IMR-90 (cell line): Measurements from ENCODE around the gene KCNN3. TPM values are rescaled to one million over a fixed set of nuclear protein-coding genes. Genes with fewer than 3 reads are reported as not detected.

Experiments used
- ATAC-seq: fragments of 200-7000 bp; cut with Tn5 transposase; 2 replicates; pipeline ENCODE4 v1.9.1; 2020; ENCODE audit warnings: low read depth, mild to moderate bottlenecking, moderate library complexity
- BruUV-seq: library from RNA; stranded (reverse); fragments of 400-500 nt; replicated peaks from 2 replicates; lab custom pipeline; 2021; lab: Mats Ljungman, UMichigan
- CTCF ChIA-PET: fragments of 300-600 bp; formaldehyde crosslinking; extraction: SDS; loops from one replicate; lab custom pipeline; 2021; ENCODE audit warnings: antibody characterized with exemption; lab: Yijun Ruan, JAX
- POLR2A ChIA-PET: fragments of 300-600 bp; sonication (Branson Sonifier 250); formaldehyde crosslinking; loops from one replicate; lab custom pipeline; 2022; ENCODE audit warnings: antibody characterized with exemption; ENCODE audit not compliant: unreplicated experiment; lab: Charles Lee
- DNase-seq: peaks from one replicate; pipeline ENCODE4 v3.0.0; 2013
- H2AFZ ChIP-seq: replicated peaks from 2 replicates; pipeline ENCODE3; 2013; ENCODE audit warnings: low read length, mild to moderate bottlenecking; ENCODE audit not compliant: poor library complexity
- H2AK5ac ChIP-seq: 2 replicates; pipeline ENCODE4 v1.6.1; 2013; ENCODE audit warnings: low read depth, low read length, inconsistent platforms
- H2AK9ac ChIP-seq: replicated peaks from 2 replicates; pipeline ENCODE3; 2013; ENCODE audit warnings: mild to moderate bottlenecking, low read depth, low read length, moderate library complexity; ENCODE audit not compliant: poor library complexity
- H2BK120ac ChIP-seq: 2 replicates; pipeline ENCODE4 v1.6.1; 2013; ENCODE audit warnings: low read depth, low read length, inconsistent platforms
- H2BK15ac ChIP-seq: 3 replicates; pipeline ENCODE4 v1.6.1; 2013; ENCODE audit warnings: low read depth, low read length, inconsistent platforms
- H2BK20ac ChIP-seq: 2 replicates; pipeline ENCODE4 v1.6.1; 2013; ENCODE audit warnings: low read depth, mild to moderate bottlenecking, inconsistent platforms, low read length, moderate library complexity
- H2BK5ac ChIP-seq: 2 replicates; pipeline ENCODE4 v1.6.1; 2013; ENCODE audit warnings: mild to moderate bottlenecking, low read depth, low read length, inconsistent platforms; ENCODE audit not compliant: poor library complexity, severe bottlenecking
- H3K14ac ChIP-seq: replicated peaks from 2 replicates; pipeline ENCODE4 v1.6.1; 2013; ENCODE audit warnings: low read depth, low read length, inconsistent platforms
- H3K18ac ChIP-seq: 2 replicates; pipeline ENCODE4 v1.6.1; 2013; ENCODE audit warnings: low read depth, low read length, control low read depth
- H3K23ac ChIP-seq: 2 replicates; pipeline ENCODE4 v1.6.1; 2013; ENCODE audit warnings: low read depth, low read length, inconsistent platforms
- H3K27ac ChIP-seq: 2 replicates; pipeline ENCODE4 v1.5.1; 2013; ENCODE audit warnings: mild to moderate bottlenecking, control low read depth, low read length; ENCODE audit not compliant: insufficient read depth
- H3K27me3 ChIP-seq: 2 replicates; pipeline ENCODE4 v1.6.1; 2013; ENCODE audit warnings: low read length; ENCODE audit not compliant: control insufficient read depth, insufficient read depth
- H3K36me3 ChIP-seq: 2 replicates; pipeline ENCODE4 v1.6.1; 2013; ENCODE audit warnings: low read length, mixed read lengths; ENCODE audit not compliant: control insufficient read depth, insufficient read depth
- H3K4ac ChIP-seq: 2 replicates; pipeline ENCODE4 v1.6.1; 2013; ENCODE audit warnings: low read depth, low read length, inconsistent platforms
- H3K4me1 ChIP-seq: 2 replicates; pipeline ENCODE4 v1.6.1; 2013; ENCODE audit warnings: low read length, mixed read lengths; ENCODE audit not compliant: control insufficient read depth, insufficient read depth
- H3K4me2 ChIP-seq: 2 replicates; pipeline ENCODE4 v1.6.1; 2013; ENCODE audit warnings: low read depth, mild to moderate bottlenecking, control low read depth, low read length, moderate library complexity
- H3K4me3 ChIP-seq: 2 replicates; pipeline ENCODE4 v1.5.1; 2013; ENCODE audit warnings: low read depth, mild to moderate bottlenecking, control low read depth, low read length, moderate library complexity; ENCODE audit not compliant: insufficient read depth
- H3K56ac ChIP-seq: 2 replicates; pipeline ENCODE4 v1.6.1; 2013; ENCODE audit warnings: low read length, inconsistent platforms; ENCODE audit not compliant: insufficient read depth; ENCODE audit errors: extremely low read depth
- H3K79me1 ChIP-seq, 2 experiments: 2 replicates each; pipeline ENCODE4 v1.6.1; 2013; ENCODE audit warnings: low read length in 2 of 2, inconsistent platforms in 1 of 2, low read depth in 1 of 2
- H3K9ac ChIP-seq: 2 replicates; pipeline ENCODE4 v1.6.1; 2013; ENCODE audit warnings: low read depth, low read length, control low read depth
- H3K9me1 ChIP-seq: 2 replicates; pipeline ENCODE4 v1.6.1; 2013; ENCODE audit warnings: low read length, inconsistent platforms; ENCODE audit not compliant: insufficient read depth
- H3K9me3 ChIP-seq: 2 replicates; pipeline ENCODE4 v1.6.1; 2013; ENCODE audit warnings: low read length; ENCODE audit not compliant: control insufficient read depth, insufficient read depth
- H4K20me1 ChIP-seq: 2 replicates; pipeline ENCODE4 v1.6.1; 2013; ENCODE audit warnings: low read length, inconsistent platforms; ENCODE audit not compliant: insufficient read depth
- H4K5ac ChIP-seq: 2 replicates; pipeline ENCODE4 v1.6.1; 2013; ENCODE audit warnings: mild to moderate bottlenecking, low read depth, low read length, control low read depth
- H4K8ac ChIP-seq, 2 experiments: 2 replicates each; pipeline ENCODE4 v1.6.1; 2013; ENCODE audit warnings: low read depth in 2 of 2, low read length in 2 of 2, control low read depth in 1 of 2, inconsistent platforms in 1 of 2
- H4K91ac ChIP-seq: 2 replicates; pipeline ENCODE4 v1.6.1; 2013; ENCODE audit warnings: low read depth, low read length, inconsistent platforms; ENCODE audit not compliant: insufficient read depth
- BHLHE40 ChIP-seq: fragments of 150-350 bp; IDR thresholded peaks from 2 replicates; pipeline ENCODE4 v1.6.1; 2016; ENCODE audit warnings: mild to moderate bottlenecking, low read depth, low read length
- CEBPB ChIP-seq: IDR thresholded peaks from 2 replicates; pipeline ENCODE4 v1.6.1; 2012; ENCODE audit warnings: low read depth, low read length, improper control_type of control experiment
- CHD1 ChIP-seq: IDR thresholded peaks from 2 replicates; pipeline ENCODE4 v1.6.1; 2012; ENCODE audit warnings: low read depth, low read length, improper control_type of control experiment
- FOS ChIP-seq: fragments of 150-350 bp; IDR thresholded peaks from 2 replicates; pipeline ENCODE4 v1.6.1; 2016; ENCODE audit warnings: low read depth, low read length
- MAFK ChIP-seq: IDR thresholded peaks from 2 replicates; pipeline ENCODE4 v1.6.1; 2012; ENCODE audit warnings: low read depth, low read length, improper control_type of control experiment
- MAZ ChIP-seq: IDR thresholded peaks from 2 replicates; pipeline ENCODE4 v1.6.1; 2012; ENCODE audit warnings: low read depth, mild to moderate bottlenecking, low read length, improper control_type of control experiment, moderate library complexity, borderline replicate concordance
- MXI1 ChIP-seq: IDR thresholded peaks from 2 replicates; pipeline ENCODE4 v1.6.1; 2012; ENCODE audit warnings: low read depth, mild to moderate bottlenecking, low read length, moderate library complexity, borderline replicate concordance
- NFE2L2 ChIP-seq: fragments of 150-350 bp; IDR thresholded peaks from 2 replicates; pipeline ENCODE4 v1.6.1; 2016; ENCODE audit warnings: low read depth, mild to moderate bottlenecking, low read length
- POLR2A ChIP-seq: IDR thresholded peaks from 2 replicates; pipeline ENCODE4 v1.6.1; 2012; ENCODE audit warnings: mild to moderate bottlenecking, low read depth, low read length
- RAD21 ChIP-seq: IDR thresholded peaks from 2 replicates; pipeline ENCODE4 v1.6.1; 2012; ENCODE audit warnings: low read length, improper control_type of control experiment
- RCOR1 ChIP-seq: IDR thresholded peaks from 2 replicates; pipeline ENCODE4 v1.6.1; 2012; ENCODE audit warnings: mild to moderate bottlenecking, low read length, improper control_type of control experiment; ENCODE audit not compliant: insufficient replicate concordance
- RFX5 ChIP-seq: IDR thresholded peaks from 2 replicates; pipeline ENCODE4 v1.8.0; 2012; ENCODE audit warnings: low read depth, mild to moderate bottlenecking, low read length, moderate library complexity
- SMC3 ChIP-seq: fragments of 150-350 bp; IDR thresholded peaks from 2 replicates; pipeline ENCODE4 v1.6.1; 2016; ENCODE audit warnings: low read depth, mild to moderate bottlenecking, antibody characterized with exemption, low read length, moderate library complexity
- WGBS, 2 experiments: methylation state at CpG; one replicate each; pipeline versions ENCODE4 v1.1.5 to v1.1.7; 2013; ENCODE audit warnings: missing lambda C conversion rate in 2 of 2; ENCODE audit not compliant: insufficient read length in 1 of 2; ENCODE audit errors: extremely low coverage in 2 of 2; 5-methylcytosine and 5-hydroxymethylcytosine counted together
- dilution Hi-C: fragments of 300-500 bp; cut with HindIII; formaldehyde crosslinking; loops from one replicate; pipeline ENCODE4 v1.14.3; 2018; ENCODE audit warnings: low sequenced_read_pairs; ENCODE audit not compliant: unreplicated experiment
- in situ Hi-C: fragments of 300-500 bp; cut with MboI; formaldehyde crosslinking; loops from 3 replicates; pipeline ENCODE4 v1.14.3; 2019; ENCODE audit warnings: low sequenced_read_pairs, inconsistent platforms, mixed read lengths
- intact Hi-C: fragments of 100-400 bp; cut with micrococcal nuclease; formaldehyde crosslinking; loops from 2 replicates; pipeline ENCODE4 v1.10.0; 2022
- polyA plus RNA-seq, 3 experiments: library from polyadenylated mRNA; depleted of rRNA; stranded (reverse); fragments of >200 nt; gene quantifications; 2 replicates each; pipeline ENCODE4 v1.2.3, GENCODE V29; 2012; ENCODE audit warnings: low replicate concordance in 1 of 3
- total RNA-seq: library from RNA; depleted of rRNA; stranded (reverse); fragments of >200 nt; gene quantifications from 2 replicates; pipeline ENCODE4 v1.2.3, GENCODE V29; 2012
- TF ChIP-seq, protein P1 (sequence below): conservative IDR thresholded peaks from 2 replicates; pipeline ENCODE4 v1.5.1; 2012; ENCODE audit warnings: mild to moderate bottlenecking, low read depth, low read length, improper control_type of control experiment
- TF ChIP-seq, protein P2 (sequence below): fragments of 150-350 bp; IDR thresholded peaks from 2 replicates; pipeline ENCODE4 v1.6.1; 2016; ENCODE audit warnings: low read depth, mild to moderate bottlenecking, low read length, moderate library complexity, borderline replicate concordance

The KCNN3 gene
- total and polyA plus RNA-seq, 2 of the 4 experiments (the other 2 are of a cell fraction), result 0.02 TPM; not detected in 1

DNA sequence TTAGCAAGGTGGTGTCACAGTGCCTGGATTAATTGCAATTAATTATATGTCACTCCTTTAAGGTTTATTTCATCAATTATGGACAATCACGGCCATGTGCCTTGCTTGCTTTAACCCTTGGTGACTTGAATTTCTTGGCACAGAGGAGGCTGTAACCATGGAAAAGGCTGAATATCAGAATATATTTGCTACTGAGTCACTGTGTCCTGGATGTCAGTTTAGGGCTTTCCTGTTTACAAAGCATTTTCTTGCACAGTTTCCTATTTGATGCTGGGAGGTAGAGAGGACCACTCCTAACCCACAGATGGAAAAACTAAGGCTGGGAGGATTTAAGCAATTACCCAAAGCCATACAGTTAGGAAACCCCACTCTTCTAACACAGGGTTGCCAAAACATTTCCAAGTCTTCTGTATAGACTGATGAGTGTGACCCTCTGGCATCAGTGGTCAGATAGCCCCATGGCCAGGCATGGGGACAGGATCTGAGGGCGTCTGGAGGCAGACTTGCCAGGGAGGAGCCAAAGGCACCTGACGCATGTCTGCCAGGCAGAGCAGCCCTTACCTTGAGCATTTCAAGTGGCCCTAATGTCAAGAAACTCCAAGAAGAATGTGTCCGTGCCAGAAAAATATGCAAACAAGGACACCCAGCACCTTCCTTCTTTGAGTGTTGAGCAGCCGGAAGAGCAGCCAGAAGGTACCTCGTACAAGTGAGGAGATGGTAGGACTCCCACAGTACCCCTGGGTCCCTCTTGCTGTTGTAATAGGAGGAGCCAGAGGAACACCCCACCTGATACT is 34.4 kb downstream of the KCNN3 start:
- BruUV-seq, result no TSS peak
- intact Hi-C loops, result no loop called here

More for the DNA sequence above, 34.4 kb downstream of the KCNN3 start:
- Histone ChIP-seq H2BK15ac (no peak overlapping the region), H4K20me1 (no peaks in the 10 kb centered on the region), H3K9ac (no peak overlapping the region), H3K36me3 (no peaks in the 10 kb centered on the region), H3K4me3 (no peak overlapping the region), H3K27ac (no peak overlapping the region), H2BK120ac (no peak overlapping the region), H3K23ac (no peak overlapping the region), H2AFZ (no peak overlapping the region), H3K4ac (no peak overlapping the region), H3K9me1 (no peaks in the 10 kb centered on the region), H4K91ac (no peak overlapping the region), H3K27me3 (peaks cover 74% of the 10 kb centered on the region), H3K79me1 (no peaks in the 10 kb centered on the region), H2AK9ac (peak overlapping the region; percentile 5), H3K14ac (no peak overlapping the region), H2AK5ac (no peak overlapping the region), H3K4me1 (peaks cover 9% of the 10 kb centered on the region; the same call in 1 of the 2 replicates), H3K4me2 (no peak overlapping the region), H2BK5ac (no peak overlapping the region), H3K18ac (no peak overlapping the region), H4K8ac (no peak overlapping the region), H3K9me3 (no peaks in the 10 kb centered on the region), H3K56ac (no peak overlapping the region), H2BK20ac (no peak overlapping the region), H4K5ac (no peak overlapping the region)
- dilution Hi-C loops (no loop called here), in situ Hi-C loops (no loop called here)
- DNase-seq, result no peak
- CTCF ChIA-PET, result no interaction called here
- ATAC-seq, result no peak
- POLR2A ChIA-PET, result no interaction called here
- WGBS, 2 experiments, result no CpG with 5 or more reads among the region's 6 CpGs
- TF ChIP-seq MAZ (no peak), RCOR1 (no peak), POLR2A (no peak), MXI1 (no peak), RFX5 (no peak), BHLHE40 (no peak), CHD1 (no peak), CEBPB (no peak), MAFK (no peak), RAD21 (no peak), NFE2L2 (no peak), SMC3 (no peak), FOS (no peak)
- TF ChIP-seq, protein P1, sequence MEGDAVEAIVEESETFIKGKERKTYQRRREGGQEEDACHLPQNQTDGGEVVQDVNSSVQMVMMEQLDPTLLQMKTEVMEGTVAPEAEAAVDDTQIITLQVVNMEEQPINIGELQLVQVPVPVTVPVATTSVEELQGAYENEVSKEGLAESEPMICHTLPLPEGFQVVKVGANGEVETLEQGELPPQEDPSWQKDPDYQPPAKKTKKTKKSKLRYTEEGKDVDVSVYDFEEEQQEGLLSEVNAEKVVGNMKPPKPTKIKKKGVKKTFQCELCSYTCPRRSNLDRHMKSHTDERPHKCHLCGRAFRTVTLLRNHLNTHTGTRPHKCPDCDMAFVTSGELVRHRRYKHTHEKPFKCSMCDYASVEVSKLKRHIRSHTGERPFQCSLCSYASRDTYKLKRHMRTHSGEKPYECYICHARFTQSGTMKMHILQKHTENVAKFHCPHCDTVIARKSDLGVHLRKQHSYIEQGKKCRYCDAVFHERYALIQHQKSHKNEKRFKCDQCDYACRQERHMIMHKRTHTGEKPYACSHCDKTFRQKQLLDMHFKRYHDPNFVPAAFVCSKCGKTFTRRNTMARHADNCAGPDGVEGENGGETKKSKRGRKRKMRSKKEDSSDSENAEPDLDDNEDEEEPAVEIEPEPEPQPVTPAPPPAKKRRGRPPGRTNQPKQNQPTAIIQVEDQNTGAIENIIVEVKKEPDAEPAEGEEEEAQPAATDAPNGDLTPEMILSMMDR, result no peak
- TF ChIP-seq, protein P2, sequence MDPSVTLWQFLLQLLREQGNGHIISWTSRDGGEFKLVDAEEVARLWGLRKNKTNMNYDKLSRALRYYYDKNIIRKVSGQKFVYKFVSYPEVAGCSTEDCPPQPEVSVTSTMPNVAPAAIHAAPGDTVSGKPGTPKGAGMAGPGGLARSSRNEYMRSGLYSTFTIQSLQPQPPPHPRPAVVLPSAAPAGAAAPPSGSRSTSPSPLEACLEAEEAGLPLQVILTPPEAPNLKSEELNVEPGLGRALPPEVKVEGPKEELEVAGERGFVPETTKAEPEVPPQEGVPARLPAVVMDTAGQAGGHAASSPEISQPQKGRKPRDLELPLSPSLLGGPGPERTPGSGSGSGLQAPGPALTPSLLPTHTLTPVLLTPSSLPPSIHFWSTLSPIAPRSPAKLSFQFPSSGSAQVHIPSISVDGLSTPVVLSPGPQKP, result no peak
